Measurements from ENCODE around the gene CCDC9B. TPM values are rescaled to one million over a fixed set of nuclear protein-coding genes. Genes with fewer than 3 reads are reported as not detected.

The CCDC9B gene
- total RNA-seq, 2 donors from 2014 or later: 30.1 to 57.1 TPM

- ATAC-seq (ENCODE audit: insufficient number of reproducible peaks, low FRiP score, low read depth) (no peak), DNase-seq (ENCODE audit: low spot score) (no peak)
- H3K9me3 ChIP-seq: no peaks in the 10 kb centered on the region
- no peaks in the 10 kb centered on the region for H3K36me3 ChIP-seq
- H3K27me3 ChIP-seq (replicated peaks; ENCODE audit: insufficient read depth): peaks cover 10% of the 10 kb centered on the region
- TF ChIP-seq CTCF (IDR thresholded peaks at IDR 0.05): no peak
- no peak overlapping the region for H3K27ac ChIP-seq
- peaks cover 3 to 24% of the 10 kb centered on the region in 2 donors for H3K4me1 ChIP-seq (ENCODE audit: control insufficient read depth in 1 of 2, low read depth in 2 of 2)
- no peak overlapping the region for H3K4me3 ChIP-seq
Measured at GRCh38 chr15:40285554-40286011, 55.2 kb downstream of the CCDC9B start.

- Histone ChIP-seq H3K4me1 (ENCODE audit: control insufficient read depth in 1 of 2, low read depth in 2 of 2) (peaks cover 3 to 24% of the 10 kb centered on the region in 2 donors), H3K27me3 (replicated peaks; ENCODE audit: insufficient read depth) (peaks cover 14% of the 10 kb centered on the region), H3K4me3 (no peak overlapping the region), H3K9me3 (no peaks in the 10 kb centered on the region), H3K36me3 (no peaks in the 10 kb centered on the region), H3K27ac (no peak overlapping the region)
- DNase-seq (ENCODE audit: low spot score) (no peak), ATAC-seq (ENCODE audit: insufficient number of reproducible peaks, low FRiP score, low read depth) (no peak)
- TF ChIP-seq CTCF (IDR thresholded peaks at IDR 0.05): no peak
Measured at GRCh38 chr15:40285151-40285550, 55.6 kb downstream of the CCDC9B start.

DNA sequence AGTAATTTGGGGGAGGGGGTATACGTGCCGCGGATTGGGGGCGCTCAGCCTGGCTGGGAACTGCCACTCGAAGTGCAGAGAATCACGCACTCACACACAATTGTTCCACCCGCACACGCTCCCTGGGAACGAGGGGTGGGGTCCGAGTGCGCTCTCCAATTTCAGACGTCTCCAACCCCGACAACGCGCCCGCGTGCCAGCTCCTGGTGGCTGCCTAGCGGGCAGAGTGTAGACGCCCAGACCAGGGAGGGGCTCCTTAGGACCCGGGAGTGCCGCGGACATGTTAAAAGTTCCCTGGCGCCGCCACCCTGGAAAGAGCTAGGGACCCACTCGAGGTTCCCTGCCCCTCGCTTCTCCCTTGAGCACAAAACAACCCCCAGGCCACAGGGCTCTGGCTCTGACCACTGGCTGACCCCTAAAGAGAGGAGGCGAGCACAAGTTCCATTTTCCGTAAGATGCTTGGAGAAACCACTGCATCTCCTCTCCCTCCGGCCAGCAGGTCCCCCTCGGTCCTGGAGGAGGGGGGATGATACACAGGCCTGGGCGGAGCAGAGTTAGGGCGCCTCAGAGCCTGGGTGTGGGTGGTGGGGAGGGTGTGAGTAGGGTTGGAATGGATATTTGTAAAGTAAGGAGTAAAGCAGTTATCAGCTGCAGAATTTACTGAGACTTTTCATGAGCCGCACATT is 57.0 kb downstream of the CCDC9B start:
- no peak overlapping the region for H3K27ac ChIP-seq
- H3K27me3 ChIP-seq (replicated peaks; ENCODE audit: insufficient read depth): peaks cover 15% of the 10 kb centered on the region
- ATAC-seq (ENCODE audit: insufficient number of reproducible peaks, low FRiP score, low read depth) (no peak), DNase-seq (ENCODE audit: low spot score) (no peak)
- TF ChIP-seq CTCF (IDR thresholded peaks at IDR 0.05): no peak
- H3K9me3 ChIP-seq: no peaks in the 10 kb centered on the region
- H3K36me3 ChIP-seq: no peaks in the 10 kb centered on the region
- H3K4me3 ChIP-seq: no peak overlapping the region
- H3K4me1 ChIP-seq (ENCODE audit: control insufficient read depth in 1 of 2, low read depth in 2 of 2): peaks cover 3 to 34% of the 10 kb centered on the region in 2 donors

- TF ChIP-seq CTCF (IDR thresholded peaks at IDR 0.05): no peak
- ATAC-seq (ENCODE audit: insufficient number of reproducible peaks, low FRiP score, low read depth) (no peak), DNase-seq (ENCODE audit: low spot score) (no peak)
- Histone ChIP-seq H3K4me3 (peak within 1 kb of the TSS; percentile 66), H3K9me3 (no peaks in the 10 kb centered on the region), H3K27ac (no peak within 1 kb of the TSS), H3K36me3 (no peaks in the 10 kb centered on the region), H3K4me1 (ENCODE audit: control insufficient read depth in 1 of 2, low read depth in 2 of 2) (peaks cover 3 to 34% of the 10 kb centered on the region in 2 donors), H3K27me3 (replicated peaks; ENCODE audit: insufficient read depth) (peaks cover 15% of the 10 kb centered on the region)
Measured at GRCh38 chr15:40282869-40283614, 57.7 kb downstream of the CCDC9B start, which contains the start of gene ANKRD63. Gene ANKRD63, minus strand, starts transcription at chr15:40283064. Its CDS starts 478 bp downstream, at chr15:40282586.

GRCh38 chr15:40282147-40282868 is 58.4 kb downstream of the CCDC9B start:
- Histone ChIP-seq H3K27me3 (replicated peaks; ENCODE audit: insufficient read depth) (peaks cover 15% of the 10 kb centered on the region), H3K36me3 (no peaks in the 10 kb centered on the region), H3K4me3 (peak overlapping the region; percentile 66), H3K27ac (no peak overlapping the region), H3K4me1 (ENCODE audit: control insufficient read depth in 1 of 2, low read depth in 2 of 2) (peaks cover 3 to 34% of the 10 kb centered on the region in 2 donors), H3K9me3 (no peaks in the 10 kb centered on the region)
- ATAC-seq (ENCODE audit: insufficient number of reproducible peaks, low FRiP score, low read depth): no peak
- no peak for TF ChIP-seq CTCF (IDR thresholded peaks at IDR 0.05)
- no peak for DNase-seq (ENCODE audit: low spot score)

Data from thoracic aorta (tissue), 2 donors.